Esophagus muscularis mucosa (tissue), 4 donors: ENCODE data around the gene PARP1. TPM values are rescaled to one million over a fixed set of nuclear protein-coding genes. Genes with fewer than 3 reads are reported as not detected.

Experiments used
- DNase-seq: peaks from one replicate; pipeline ENCODE4 v3.0.0-alpha.2; 2017; ENCODE audit errors: extremely low spot score
- H3K27ac ChIP-seq, 4 donors: fragments of 200-600 bp; sonication (generic); replicated peaks in 1 of 4; 1 replicate in 3 of 4; 2 replicates in 1 of 4; pipeline ENCODE4 v1.5.1; 2016 to 2019; ENCODE audit warnings: mild to moderate bottlenecking in 1 of 4
- H3K27me3 ChIP-seq, 4 donors: fragments of 200-600 bp; sonication (generic); one replicate each; pipeline versions ENCODE4 v1.5.1 to v1.6.0; 2016 to 2019
- H3K36me3 ChIP-seq, 4 donors: fragments of 200-600 bp; sonication (generic); one replicate each; pipeline ENCODE4 v1.5.1; 2016 to 2019
- H3K4me1 ChIP-seq, 4 donors: fragments of 200-600 bp; sonication (generic); one replicate each; pipeline ENCODE4 v1.5.1; 2016 to 2019
- H3K4me3 ChIP-seq, 4 donors: fragments of 200-600 bp; sonication (generic); 1 replicate in 2 of 4; 2 replicates in 2 of 4; pipeline ENCODE4 v1.5.1; 2016 to 2019; ENCODE audit warnings: mild to moderate bottlenecking in 4 of 4, moderate library complexity in 1 of 4
- H3K9me3 ChIP-seq, 4 donors: fragments of 200-600 bp; sonication (generic); 1 replicate in 3 of 4; 2 replicates in 1 of 4; pipeline ENCODE4 v1.5.1; 2016 to 2019
- CTCF ChIP-seq, 3 experiments: fragments of 200-600 bp in 2 of 3; fragments of 450-650 bp in 1 of 3; sonication (generic) in 2 of 3; IDR thresholded peaks; one replicate each; pipeline ENCODE4 v1.5.1; 2017 to 2019; ENCODE audit warnings: antibody characterized with exemption in 3 of 3, mild to moderate bottlenecking in 2 of 3, moderate library complexity in 1 of 3
- EP300 ChIP-seq: sonication (generic); formaldehyde crosslinking; IDR thresholded peaks from one replicate; pipeline ENCODE4 v1.6.1; 2017; ENCODE audit warnings: antibody characterized with exemption
- POLR2A ChIP-seq: fragments of 450-650 bp; IDR thresholded peaks from one replicate; pipeline ENCODE4 v1.6.1; 2017; ENCODE audit warnings: antibody characterized with exemption, moderate library complexity, mild to moderate bottlenecking, low read depth
- POLR2AphosphoS5 ChIP-seq, 2 donors: sonication (generic); formaldehyde crosslinking; IDR thresholded peaks; one replicate each; pipeline ENCODE4 v1.6.1; 2017; ENCODE audit warnings: antibody characterized with exemption in 2 of 2
- WGBS: methylation state at CpG from one replicate; pipeline ENCODE4 v1.1.5; 2018; 5-methylcytosine and 5-hydroxymethylcytosine counted together
- intact Hi-C: fragments of 100-400 bp; cut with DNase I; formaldehyde crosslinking; loops from one replicate; pipeline ENCODE4 v1.15.1; 2023
- total RNA-seq, 4 donors: library from RNA; depleted of rRNA; stranded (reverse); fragments of >200 nt; gene quantifications; one replicate each; pipeline versions ENCODE4 v1.1.0 to v1.2.1, GENCODE V29; 2016

The PARP1 gene
- total RNA-seq, 4 donors from 2014 or later: 103 to 136 (median 108) TPM

- intact Hi-C loops: no loop called here
- no peak for DNase-seq
- peaks cover 0 to 13% (median 0%) of the 10 kb centered on the region in 4 donors for H3K27me3 ChIP-seq
- no peaks in the 10 kb centered on the region for H3K9me3 ChIP-seq
- TF ChIP-seq POLR2AphosphoS5 (IDR thresholded peaks at IDR 0.05) (no peak), POLR2A (no peak), CTCF (IDR thresholded peaks at IDR 0.05) (no peak), EP300 (no peak)
- H3K36me3 ChIP-seq: no peaks in the 10 kb centered on the region
- H3K27ac ChIP-seq: no peak overlapping the region
- H3K4me3 ChIP-seq: no peak overlapping the region
- H3K4me1 ChIP-seq: no peaks in the 10 kb centered on the region
- 93% methylated on average over 2 of the region's 2 CpGs for whole genome bisulfite sequencing
Measured at GRCh38 chr1:226446094-226446493, 38.2 kb upstream of the PARP1 start.

GRCh38 chr1:226444901-226445300, 37.0 kb upstream of the PARP1 start:
- no peaks in the 10 kb centered on the region for H3K9me3 ChIP-seq
- H3K36me3 ChIP-seq: no peaks in the 10 kb centered on the region
- H3K27me3 ChIP-seq: peaks cover 0 to 13% (median 0%) of the 10 kb centered on the region in 4 donors
- intact Hi-C loops: no loop called here
- WGBS: 82% methylated on average over 2 of the region's 2 CpGs
- H3K4me3 ChIP-seq: no peak overlapping the region
- no peaks in the 10 kb centered on the region for H3K4me1 ChIP-seq
- DNase-seq: no peak
- H3K27ac ChIP-seq: no peak overlapping the region
- no peak for TF ChIP-seq POLR2A
- no peak for TF ChIP-seq EP300
- TF ChIP-seq CTCF (IDR thresholded peaks at IDR 0.05): no peak
- no peak for TF ChIP-seq POLR2AphosphoS5 (IDR thresholded peaks at IDR 0.05)

- H3K9me3 ChIP-seq: no peaks in the 10 kb centered on the region
- H3K36me3 ChIP-seq: no peaks in the 10 kb centered on the region
- no peak overlapping the region for H3K4me3 ChIP-seq
- H3K27ac ChIP-seq: no peak overlapping the region
- TF ChIP-seq EP300: no peak
- no peak for TF ChIP-seq POLR2AphosphoS5 (IDR thresholded peaks at IDR 0.05)
- no peak for TF ChIP-seq CTCF (IDR thresholded peaks at IDR 0.05)
- no peak for TF ChIP-seq POLR2A
- intact Hi-C loops: no loop called here
- DNase-seq: no peak
- WGBS: 72% methylated on average over 3 of the region's 3 CpGs
- H3K27me3 ChIP-seq: peaks cover 0 to 13% (median 0%) of the 10 kb centered on the region in 4 donors
- no peaks in the 10 kb centered on the region for H3K4me1 ChIP-seq
Measured at GRCh38 chr1:226443439-226443838, 35.5 kb upstream of the PARP1 start.

- 83% methylated on average over 6 of the region's 6 CpGs for WGBS
- Histone ChIP-seq H3K27ac (no peak overlapping the region), H3K9me3 (no peaks in the 10 kb centered on the region), H3K36me3 (no peaks in the 10 kb centered on the region), H3K27me3 (peaks cover 0 to 13% (median 0%) of the 10 kb centered on the region in 4 donors), H3K4me3 (no peak overlapping the region), H3K4me1 (no peaks in the 10 kb centered on the region)
- no peak for DNase-seq
- no peak for TF ChIP-seq POLR2A
- TF ChIP-seq CTCF (IDR thresholded peaks at IDR 0.05): no peak
- TF ChIP-seq EP300: no peak
- TF ChIP-seq POLR2AphosphoS5 (IDR thresholded peaks at IDR 0.05): no peak
- intact Hi-C loops: no loop called here
Measured at GRCh38 chr1:226443033-226443432, 35.1 kb upstream of the PARP1 start.

GRCh38 chr1:226441629-226442028, 33.7 kb upstream of the PARP1 start:
- Histone ChIP-seq H3K4me1 (peaks cover 0 to 4% (median 0%) of the 10 kb centered on the region in 4 donors), H3K27me3 (peaks cover 0 to 17% (median 0%) of the 10 kb centered on the region in 4 donors), H3K4me3 (no peak overlapping the region), H3K9me3 (no peaks in the 10 kb centered on the region), H3K36me3 (no peaks in the 10 kb centered on the region), H3K27ac (no peak overlapping the region)
- intact Hi-C loops: no loop called here
- TF ChIP-seq EP300 (no peak), POLR2AphosphoS5 (IDR thresholded peaks at IDR 0.05) (no peak), CTCF (IDR thresholded peaks at IDR 0.05) (no peak), POLR2A (no peak)
- no peak for DNase-seq
- 87% methylated on average over 6 of the region's 6 CpGs for WGBS
